Left ventricle myocardium inferior (tissue), 1 donor: ENCODE data around the gene SLC18A3. TPM values are rescaled to one million over a fixed set of nuclear protein-coding genes. Genes with fewer than 3 reads are reported as not detected.

Experiments
- DNase-seq: peaks from one replicate; pipeline ENCODE4 v3.0.0-alpha.2; 2020
- H3K27ac ChIP-seq: fragments of 200-600 bp; replicated peaks from 2 replicates; pipeline ENCODE4 v1.8.0; 2021
- H3K27me3 ChIP-seq: fragments of 200-600 bp; 2 replicates; pipeline ENCODE4 v1.8.0; 2021; ENCODE audit warnings: low read depth
- H3K36me3 ChIP-seq: fragments of 200-600 bp; 2 replicates; pipeline ENCODE4 v1.8.0; 2021
- H3K4me1 ChIP-seq: fragments of 200-600 bp; 2 replicates; pipeline ENCODE4 v1.8.0; 2021
- H3K4me3 ChIP-seq: fragments of 200-600 bp; 2 replicates; pipeline ENCODE4 v1.8.0; 2021; ENCODE audit warnings: mild to moderate bottlenecking, moderate library complexity
- H3K9me3 ChIP-seq: fragments of 200-600 bp; replicated peaks from 2 replicates; pipeline ENCODE4 v1.8.0; 2021
- intact Hi-C: fragments of 100-400 bp; cut with micrococcal nuclease; formaldehyde crosslinking; loops from one replicate; pipeline ENCODE4 v1.11.0; 2022
- total RNA-seq: library from RNA; stranded (reverse); fragmentation: NEBNext Ultra II Directional; extraction: Animal tissue kit (Norgen Biotek cat#: 25700); gene quantifications from one replicate; pipeline ENCODE4 v1.2.1, GENCODE V29; 2021
- TF ChIP-seq, protein P1 (sequence below): fragments of 200-600 bp; IDR thresholded peaks from 2 replicates; pipeline ENCODE4 v1.8.0; 2021; ENCODE audit warnings: antibody characterized with exemption, mild to moderate bottlenecking, borderline replicate concordance
- donor health status: DM: no; HTN: yes; CAD: no; lungs with severe emphysema.

Gene SLC18A3
- total RNA-seq, 1 donor from 2014 or later = not detected

DNA sequence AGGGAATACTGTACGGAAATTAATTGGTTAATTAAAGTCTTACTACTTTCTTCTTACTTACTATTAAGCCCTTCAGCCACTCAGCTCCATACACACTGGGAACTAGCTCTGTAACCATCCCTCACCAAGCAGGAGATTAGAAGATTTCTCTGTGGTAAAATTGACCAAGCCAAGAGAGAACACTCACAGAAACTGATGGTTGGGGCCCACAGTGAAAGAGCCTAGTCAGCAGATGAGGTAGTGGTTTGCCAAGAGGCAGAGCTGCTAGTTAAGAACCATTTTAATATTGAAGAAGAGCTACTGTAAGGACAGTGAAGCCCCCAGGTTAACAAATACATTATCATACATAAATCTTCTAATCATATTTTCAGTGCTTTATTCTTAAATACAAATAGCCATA lies 47.5 kb downstream of the SLC18A3 start:
- no peak overlapping the region for H3K4me3 ChIP-seq
- TF ChIP-seq, protein P1, sequence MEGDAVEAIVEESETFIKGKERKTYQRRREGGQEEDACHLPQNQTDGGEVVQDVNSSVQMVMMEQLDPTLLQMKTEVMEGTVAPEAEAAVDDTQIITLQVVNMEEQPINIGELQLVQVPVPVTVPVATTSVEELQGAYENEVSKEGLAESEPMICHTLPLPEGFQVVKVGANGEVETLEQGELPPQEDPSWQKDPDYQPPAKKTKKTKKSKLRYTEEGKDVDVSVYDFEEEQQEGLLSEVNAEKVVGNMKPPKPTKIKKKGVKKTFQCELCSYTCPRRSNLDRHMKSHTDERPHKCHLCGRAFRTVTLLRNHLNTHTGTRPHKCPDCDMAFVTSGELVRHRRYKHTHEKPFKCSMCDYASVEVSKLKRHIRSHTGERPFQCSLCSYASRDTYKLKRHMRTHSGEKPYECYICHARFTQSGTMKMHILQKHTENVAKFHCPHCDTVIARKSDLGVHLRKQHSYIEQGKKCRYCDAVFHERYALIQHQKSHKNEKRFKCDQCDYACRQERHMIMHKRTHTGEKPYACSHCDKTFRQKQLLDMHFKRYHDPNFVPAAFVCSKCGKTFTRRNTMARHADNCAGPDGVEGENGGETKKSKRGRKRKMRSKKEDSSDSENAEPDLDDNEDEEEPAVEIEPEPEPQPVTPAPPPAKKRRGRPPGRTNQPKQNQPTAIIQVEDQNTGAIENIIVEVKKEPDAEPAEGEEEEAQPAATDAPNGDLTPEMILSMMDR = no peak
- intact Hi-C loops = no loop called here
- H3K27me3 ChIP-seq = peaks cover 52% of the 10 kb centered on the region
- no peak for DNase-seq
- H3K36me3 ChIP-seq = no peaks in the 10 kb centered on the region
- H3K9me3 ChIP-seq = peaks cover 26% of the 10 kb centered on the region
- H3K27ac ChIP-seq = no peak overlapping the region
- H3K4me1 ChIP-seq = no peaks in the 10 kb centered on the region

DNA sequence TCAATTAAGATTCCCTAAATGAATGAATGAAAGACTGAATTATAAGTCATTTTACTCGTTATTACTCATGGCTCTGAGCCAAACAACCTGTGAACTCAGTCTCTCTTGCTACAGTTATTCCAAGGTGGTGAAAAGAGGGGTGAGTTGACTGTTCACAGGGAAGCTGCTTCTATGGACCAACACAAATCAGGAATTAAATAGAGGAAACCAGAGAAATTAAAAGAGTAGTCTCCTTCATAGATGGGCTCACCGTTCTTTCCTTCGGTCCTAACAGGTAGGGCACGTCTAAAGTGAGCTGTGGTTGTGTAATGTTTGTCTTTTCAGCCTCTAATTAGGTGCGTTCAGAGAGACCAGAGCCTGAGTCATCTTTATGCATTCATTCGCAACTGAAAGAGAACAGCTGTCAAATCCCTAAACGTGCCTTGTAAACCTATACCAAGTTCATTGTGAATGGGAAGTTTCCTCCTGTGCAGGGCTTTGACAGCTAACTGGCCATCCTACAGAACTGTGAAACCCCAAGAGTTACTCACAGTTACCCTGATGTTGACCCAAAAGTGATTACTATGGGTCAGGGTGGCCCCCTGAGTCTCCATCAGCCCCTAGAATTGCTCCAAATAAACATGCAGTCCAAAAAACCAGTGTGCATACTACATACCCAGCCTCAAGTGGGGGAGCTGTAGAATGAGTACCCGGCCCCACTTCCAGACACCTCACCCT lies 51.2 kb downstream of the SLC18A3 start:
- no peak overlapping the region for H3K4me3 ChIP-seq
- intact Hi-C loops = no loop called here
- peaks cover 26% of the 10 kb centered on the region for H3K9me3 ChIP-seq
- TF ChIP-seq, protein P1 = no peak
- no peak for DNase-seq
- no peaks in the 10 kb centered on the region for H3K4me1 ChIP-seq
- H3K36me3 ChIP-seq = no peaks in the 10 kb centered on the region
- peaks cover 46% of the 10 kb centered on the region for H3K27me3 ChIP-seq
- no peak overlapping the region for H3K27ac ChIP-seq

Other genes starting within 250 kb of the SLC18A3 start
- gene DRGX, start 214.2 kb upstream of the SLC18A3 start, total RNA-seq = not detected
- gene ERCC6, start 71.2 kb upstream of the SLC18A3 start, total RNA-seq = 19.9 TPM
- not detected for gene CHAT, start 3.7 kb downstream of the SLC18A3 start, total RNA-seq
- gene C10orf53, start 69.3 kb downstream of the SLC18A3 start, total RNA-seq = not detected
- 4.5 TPM for gene OGDHL, start 152.0 kb downstream of the SLC18A3 start, total RNA-seq